Activated effector memory CD4-positive, alpha-beta T cell treated with anti-CD3 and anti-CD28 coated beads, Interleukin-2, amount 50 U/mL, for 16 hours (primary cell): Measurements from ENCODE around the gene C17orf114.

ENCODE experiments used
- DNase-seq: peaks from one replicate; pipeline ENCODE4 v3.0.0-alpha.2; 2020

The C17orf114 gene

DNA sequence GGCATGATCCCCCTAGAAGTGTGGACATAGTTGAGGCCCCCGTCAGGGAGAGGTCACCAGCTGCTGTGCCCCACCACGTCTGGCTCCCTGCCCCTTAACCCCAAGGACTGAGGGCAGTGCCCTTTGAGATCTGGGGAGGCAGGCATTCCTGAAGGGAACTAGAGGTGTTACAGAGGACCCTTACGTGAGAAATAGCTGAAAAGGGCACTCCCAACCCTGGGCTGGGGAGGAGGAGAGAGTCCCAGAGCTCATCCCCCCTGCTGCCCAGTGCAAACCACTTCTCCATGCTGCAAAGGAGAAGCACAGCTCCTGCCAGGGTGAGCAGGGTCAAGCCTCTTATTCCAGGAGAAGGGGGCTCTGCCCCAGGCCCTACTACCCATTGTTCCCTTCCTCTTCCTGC, 20.7 kb upstream of the C17orf114 start:
- DNase-seq, result no peak

DNA sequence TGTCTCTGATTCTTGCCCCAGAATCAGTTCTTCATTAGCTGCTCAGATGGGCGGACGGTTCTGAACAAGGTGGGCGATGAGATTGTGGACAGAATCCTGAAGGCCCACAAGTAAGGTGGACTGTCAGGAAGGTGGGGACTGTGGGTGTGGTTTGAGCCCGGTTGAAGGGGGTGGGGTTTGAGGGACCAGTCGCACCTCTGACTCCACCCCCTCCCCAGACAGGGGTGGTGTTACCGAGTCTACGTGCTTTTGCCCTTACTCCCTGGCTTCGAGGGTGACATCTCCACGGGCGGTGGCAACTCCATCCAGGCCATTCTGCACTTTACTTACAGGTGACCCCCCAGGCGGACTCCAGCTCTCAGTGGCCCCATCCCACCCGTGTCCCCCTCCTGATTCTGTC, 16.1 kb upstream of the C17orf114 start:
- DNase-seq, result no peak

DNA sequence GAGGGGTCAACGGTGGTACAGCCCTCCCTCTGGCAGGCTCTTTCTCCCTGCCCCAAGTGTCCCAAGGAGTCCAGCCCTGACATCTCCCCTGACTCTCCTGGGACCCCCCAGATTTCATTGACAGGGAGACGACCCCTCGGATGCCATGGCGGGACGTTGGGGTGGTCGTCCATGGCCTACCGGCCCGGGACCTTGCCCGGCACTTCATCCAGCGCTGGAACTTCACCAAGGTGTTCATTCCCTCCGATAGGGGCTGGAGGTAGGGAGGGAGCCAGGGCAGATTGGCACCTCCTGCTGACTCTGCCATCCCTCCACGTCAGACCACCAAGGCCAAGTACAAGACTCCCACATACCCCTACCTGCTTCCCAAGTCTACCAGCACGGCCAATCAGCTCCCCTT, 14.7 kb upstream of the C17orf114 start:
- no peak for DNase-seq

GRCh38 chr17:4815043-4815675, 13.0 kb upstream of the C17orf114 start:
- DNase-seq, result no peak

GRCh38 chr17:4812690-4813089, 10.6 kb upstream of the C17orf114 start:
- no peak for DNase-seq

GRCh38 chr17:4811471-4811870, 9.3 kb upstream of the C17orf114 start:
- DNase-seq, result no peak

DNA sequence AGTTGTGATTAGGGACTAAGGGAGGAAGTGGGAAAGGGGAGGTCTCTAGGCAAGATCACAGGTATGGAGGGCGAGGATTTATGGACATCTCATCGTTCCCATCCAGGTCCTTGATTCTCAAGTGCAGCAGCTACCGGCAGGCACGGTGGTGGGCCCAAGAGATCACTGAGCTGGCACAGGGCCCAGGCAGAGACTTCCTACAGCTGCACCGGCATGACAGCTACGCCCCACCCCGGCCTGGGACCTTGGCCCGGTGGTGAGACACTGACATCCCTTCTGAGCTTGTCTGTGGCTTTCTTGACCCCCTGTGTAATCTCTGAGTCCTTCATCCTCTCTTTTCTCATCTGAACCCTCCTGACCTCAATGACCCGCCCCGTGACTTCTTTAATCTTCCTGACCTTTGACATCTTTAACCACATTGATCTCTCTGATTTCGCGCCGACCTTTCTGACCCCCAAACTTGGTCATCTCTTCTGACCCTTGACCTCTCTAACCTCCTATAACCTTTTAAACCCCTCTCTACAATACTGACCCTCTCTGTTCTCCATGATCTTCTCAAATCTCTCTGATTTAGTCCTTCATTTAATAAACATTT, 8.7 kb upstream of the C17orf114 start:
- no peak for DNase-seq

DNA sequence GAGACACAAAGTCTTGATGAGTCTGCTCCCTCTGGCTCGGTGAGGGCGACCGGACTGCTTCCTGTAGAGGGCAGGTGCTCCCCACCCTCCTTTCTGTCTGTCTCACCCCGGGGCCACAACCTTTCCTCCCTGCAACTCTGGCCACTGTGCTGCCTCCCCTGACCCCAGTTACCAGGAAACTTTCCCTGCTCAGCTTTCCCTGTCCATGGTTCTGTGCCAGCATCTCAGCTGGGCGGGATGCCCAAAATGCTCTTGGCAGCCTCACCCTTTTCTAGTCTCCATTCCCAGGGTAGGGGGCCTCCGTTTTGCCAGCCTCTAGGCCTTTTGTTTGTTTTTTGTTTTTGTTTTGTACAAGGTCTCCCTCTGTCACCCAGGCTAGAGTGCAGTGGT, 6.2 kb upstream of the C17orf114 start:
- no peak for DNase-seq

GRCh38 chr17:4807605-4808377, 5.7 kb upstream of the C17orf114 start:
- DNase-seq, result no peak

DNA sequence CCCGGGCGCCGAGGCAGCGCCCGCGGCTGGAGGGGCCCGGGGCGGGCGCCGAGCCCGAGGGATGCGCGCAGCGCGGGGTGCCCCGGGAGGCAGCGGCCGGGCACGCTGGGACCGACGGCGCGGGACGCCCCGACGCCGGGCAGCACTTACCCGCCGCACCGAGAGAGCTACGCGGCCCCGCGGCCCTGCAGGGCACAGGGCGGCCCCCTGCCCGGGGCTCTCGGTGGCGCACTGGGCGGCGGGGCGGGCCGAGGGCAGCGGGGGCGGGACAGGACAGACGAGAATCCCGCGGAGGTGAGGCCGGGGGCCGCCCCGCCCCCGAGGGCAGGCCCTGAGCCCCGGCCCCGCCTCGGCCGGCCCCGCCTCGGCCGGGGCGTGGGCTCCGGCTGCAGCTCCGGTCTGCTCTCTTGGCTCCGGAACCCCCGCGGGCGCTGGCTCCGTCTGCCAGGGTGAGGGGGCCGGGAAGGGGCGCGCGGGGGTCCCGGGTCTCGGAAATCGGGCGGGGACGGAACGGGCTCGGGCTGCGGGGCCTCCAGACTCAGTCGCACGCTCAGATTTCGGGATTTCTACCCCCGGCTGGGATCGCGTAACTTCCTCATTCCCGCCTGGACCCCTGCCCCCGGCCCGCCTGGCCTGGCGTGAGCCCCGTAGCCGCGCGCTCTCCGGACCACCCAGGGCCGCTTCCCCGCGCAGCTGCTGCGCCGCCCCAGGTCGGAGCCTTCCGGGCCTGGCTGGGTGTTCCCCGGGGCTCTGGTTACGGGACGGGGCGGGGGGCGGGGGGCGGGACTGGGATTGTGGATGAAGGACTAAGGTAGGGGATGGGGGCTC, 4.9 kb upstream of the C17orf114 start, which contains the start of gene PLD2:
Gene PLD2, plus strand, starts transcription at position 376 of the 828 bp plus-strand sequence. CDS start 621 bp downstream, outside the sequence.
- peak; percentile 95 for DNase-seq

- DNase-seq, result no peak
These were observed 4.3 kb upstream of the C17orf114 start for GRCh38 chr17:4806456-4806776.

- DNase-seq, result no peak
These were observed 1.5 kb downstream of the C17orf114 start for GRCh38 chr17:4800462-4801196.

DNA sequence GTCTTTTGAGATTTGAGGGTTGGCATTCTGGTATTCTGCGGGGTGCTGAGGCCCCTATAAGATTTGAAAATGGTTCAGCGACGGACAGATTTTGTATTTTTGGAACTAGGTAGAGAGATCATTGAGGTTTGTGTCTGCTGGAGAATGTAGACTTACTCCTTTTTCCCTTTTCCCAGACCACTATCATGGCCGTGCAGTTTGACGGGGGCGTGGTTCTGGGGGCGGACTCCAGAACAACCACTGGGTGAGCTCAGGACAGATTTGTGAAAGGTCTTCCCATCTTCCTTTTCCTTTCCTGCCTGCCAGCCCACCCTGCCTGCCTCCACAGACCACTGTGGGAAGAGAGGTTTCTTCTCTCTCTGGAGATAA, 5.6 kb downstream of the C17orf114 start:
- peak; percentile 76 for DNase-seq

GRCh38 chr17:4795168-4795567, 7.0 kb downstream of the C17orf114 start:
- DNase-seq, result no peak

- no peak for DNase-seq
These were observed 11.4 kb downstream of the C17orf114 start for GRCh38 chr17:4790705-4791088.

DNA sequence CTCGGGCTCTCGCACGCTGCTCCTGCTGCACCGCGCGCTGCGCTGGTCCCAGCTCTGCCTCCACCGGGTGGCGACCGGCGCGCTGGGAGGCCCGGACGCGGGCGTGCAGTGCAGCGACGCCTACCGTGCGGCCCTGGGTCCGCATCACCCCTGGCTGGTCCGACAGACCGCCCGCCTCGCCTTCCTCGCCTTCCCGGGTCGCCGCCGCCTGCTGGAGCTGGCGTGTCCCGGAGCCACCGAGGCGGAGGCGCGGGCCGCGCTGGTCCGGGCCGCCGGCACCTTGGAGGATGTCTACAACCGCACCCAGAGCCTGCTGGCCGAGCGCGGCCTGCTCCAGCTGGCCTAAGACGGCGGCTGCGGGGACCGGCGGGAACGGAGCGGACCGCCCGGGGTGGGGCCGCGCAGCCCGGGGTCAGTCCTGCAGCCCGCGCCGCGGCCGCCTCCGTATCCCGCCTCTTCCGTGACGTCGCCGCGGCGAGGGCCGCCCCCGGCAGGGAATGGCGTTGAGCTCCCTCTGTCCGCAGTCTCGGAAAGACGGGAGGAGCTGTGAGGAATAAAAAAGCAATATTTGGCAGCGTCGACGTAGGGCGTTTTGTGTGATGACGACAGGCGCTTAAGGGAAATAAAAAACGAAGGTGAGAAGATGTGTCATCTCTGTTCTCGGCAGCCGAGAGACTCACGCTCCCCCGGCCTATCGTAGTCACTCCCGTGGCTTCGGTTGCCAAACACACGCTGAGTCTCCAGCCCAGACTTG, 12.0 kb downstream of the C17orf114 start:
- peak; percentile 93 for DNase-seq

- DNase-seq, result no peak
These were observed 12.5 kb downstream of the C17orf114 start for GRCh38 chr17:4789701-4789950.

DNA sequence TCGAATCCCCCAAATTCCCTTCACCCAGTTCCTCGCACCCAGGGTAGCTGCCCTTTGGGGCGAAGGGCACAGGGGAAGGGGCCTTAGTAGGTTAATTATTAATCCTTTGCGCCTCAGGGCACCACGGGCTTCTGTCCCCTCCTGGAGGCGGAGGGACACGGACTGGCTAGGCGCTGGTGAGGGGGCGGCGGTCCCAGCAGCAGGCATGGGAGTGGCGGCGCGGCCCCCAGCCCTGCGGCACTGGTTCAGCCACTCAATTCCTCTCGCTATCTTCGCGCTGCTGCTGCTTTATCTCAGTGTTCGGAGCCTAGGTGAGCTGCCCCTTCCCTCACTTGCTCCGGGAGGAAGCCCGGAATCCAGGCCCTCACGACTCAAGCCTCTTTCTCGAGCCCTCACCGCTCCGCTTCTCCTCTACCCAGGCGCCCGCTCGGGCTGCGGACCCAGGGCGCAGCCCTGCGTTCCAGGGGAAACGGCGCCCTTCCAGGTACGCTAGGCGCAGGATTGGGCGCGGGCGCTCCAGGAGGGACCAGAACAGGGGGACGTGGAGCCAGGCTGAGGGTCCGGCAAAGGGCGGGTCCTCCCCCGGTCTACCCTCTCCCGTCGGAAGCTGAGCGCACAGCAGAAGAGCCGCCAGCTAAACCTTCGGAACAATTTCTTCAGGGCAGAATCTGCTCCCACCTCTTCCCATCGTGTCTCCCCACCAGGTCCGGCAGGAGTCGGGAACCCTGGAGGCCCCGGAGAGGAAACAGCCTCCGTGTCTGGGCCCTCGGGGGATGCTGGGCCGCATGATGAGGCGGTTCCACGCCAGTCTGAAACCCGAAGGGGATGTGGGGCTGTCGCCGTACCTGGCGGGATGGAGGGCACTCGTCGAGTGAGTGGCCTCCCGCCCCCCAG, 13.1 kb downstream of the C17orf114 start, which contains the start of gene GLTPD2:
Gene GLTPD2, plus strand, starts transcription at position 158 of the 894 bp plus-strand sequence. Its CDS starts 48 bp downstream, at position 206.
- no peak for DNase-seq

GRCh38 chr17:4788159-4788806, 13.8 kb downstream of the C17orf114 start:
- no peak for DNase-seq

DNA sequence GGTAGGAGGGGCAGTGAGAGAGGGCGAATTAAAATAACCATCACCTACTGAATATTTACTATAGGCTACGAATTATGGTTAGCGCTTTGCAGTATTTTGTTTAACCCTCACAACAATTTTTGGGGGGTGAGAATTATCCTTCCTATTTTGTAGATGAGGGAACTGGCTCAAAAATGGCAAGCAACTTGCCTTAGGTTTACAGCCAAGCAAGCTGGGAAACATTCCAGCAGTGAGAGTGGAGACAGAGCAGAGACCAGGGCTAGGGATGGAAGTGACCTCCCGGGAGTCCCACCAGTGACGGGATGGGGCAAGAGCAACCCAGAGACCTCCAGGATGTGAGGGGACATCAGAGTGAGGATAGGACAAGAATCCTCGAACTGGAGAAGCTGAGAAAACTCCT, 15.6 kb downstream of the C17orf114 start:
- no peak for DNase-seq

DNA sequence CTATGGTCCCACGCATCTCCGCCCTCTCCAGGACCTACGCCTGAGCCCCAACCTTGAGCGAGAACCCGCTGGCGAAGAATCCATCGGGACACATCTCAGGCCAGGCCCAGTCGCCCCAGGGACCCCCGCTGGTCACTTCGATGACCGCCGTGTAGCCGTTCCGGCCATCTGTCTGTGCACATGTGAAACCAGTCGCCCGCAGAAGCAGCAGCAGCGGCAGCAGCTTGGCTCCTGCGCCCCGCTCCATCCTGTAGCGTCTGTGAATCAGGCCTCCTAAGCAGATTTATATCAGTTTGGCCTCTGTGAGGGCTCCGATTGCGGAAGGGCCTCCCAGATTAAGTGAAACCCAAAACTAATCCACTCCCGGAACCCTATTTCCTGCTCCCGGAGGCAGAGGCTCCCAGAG, 16.0 kb downstream of the C17orf114 start, which contains the start of gene VMO1:
Gene VMO1, minus strand, starts transcription at position 259 of the 406 bp plus-strand sequence. Its CDS starts 12 bp downstream, at position 247.
- no peak for DNase-seq
